Thoracic aorta (tissue), 2 donors: Measurements from ENCODE around the gene HMGB2. TPM values are rescaled to one million over a fixed set of nuclear protein-coding genes. Genes with fewer than 3 reads are reported as not detected.

Experiments
- ATAC-seq: fragments of 150-250 bp; one replicate; pipeline ENCODE4 v1.8.0; 2017; ENCODE audit warnings: low read depth; ENCODE audit not compliant: insufficient number of reproducible peaks, low FRiP score
- DNase-seq: peaks from one replicate; pipeline ENCODE4 v3.0.0-alpha.2; 2020; ENCODE audit warnings: low spot score
- H3K27ac ChIP-seq, 2 donors: fragments of 200-600 bp; sonication (generic); 1 replicate in 1 of 2; 2 replicates in 1 of 2; pipeline ENCODE4 v1.5.1; 2016; ENCODE audit warnings: mild to moderate bottlenecking in 2 of 2, moderate library complexity in 2 of 2
- H3K27me3 ChIP-seq: fragments of 200-600 bp; sonication (generic); replicated peaks from 2 replicates; pipeline ENCODE4 v1.6.0; 2016; ENCODE audit warnings: mild to moderate bottlenecking; ENCODE audit not compliant: insufficient read depth
- H3K36me3 ChIP-seq: fragments of 200-600 bp; sonication (generic); one replicate; pipeline ENCODE4 v1.5.1; 2016
- H3K4me1 ChIP-seq, 2 donors: fragments of 200-600 bp; sonication (generic); 1 replicate in 1 of 2; 2 replicates in 1 of 2; pipeline versions ENCODE4 v1.5.1 to v1.6.0; 2016; ENCODE audit warnings: low read depth in 2 of 2, mild to moderate bottlenecking in 1 of 2; ENCODE audit not compliant: control insufficient read depth in 1 of 2
- H3K4me3 ChIP-seq: fragments of 200-600 bp; sonication (generic); 2 replicates; pipeline ENCODE4 v1.5.1; 2016; ENCODE audit warnings: mild to moderate bottlenecking
- H3K9me3 ChIP-seq: fragments of 200-600 bp; sonication (generic); 2 replicates; pipeline ENCODE4 v1.5.1; 2016
- total RNA-seq, 2 donors: library from RNA; depleted of rRNA; stranded (reverse); fragments of >200 nt; gene quantifications; one replicate each; pipeline versions ENCODE4 v1.1.0 to v1.2.3, GENCODE V29; 2016
- TF ChIP-seq, protein P1 (sequence below): fragments of 200-600 bp; sonication (generic); IDR thresholded peaks from one replicate; pipeline ENCODE4 v1.5.1; 2019; ENCODE audit warnings: antibody characterized with exemption

HMGB2 gene
- total RNA-seq, 2 donors from 2014 or later = 28.8 to 33.4 TPM

- ATAC-seq = no peak
- H3K36me3 ChIP-seq = no peaks in the 10 kb centered on the region
- peaks cover 8 to 24% of the 10 kb centered on the region in 2 donors for H3K4me1 ChIP-seq
- H3K9me3 ChIP-seq = no peaks in the 10 kb centered on the region
- peak overlapping the region; percentile 93 for H3K4me3 ChIP-seq
- DNase-seq = no peak
- TF ChIP-seq, protein P1, sequence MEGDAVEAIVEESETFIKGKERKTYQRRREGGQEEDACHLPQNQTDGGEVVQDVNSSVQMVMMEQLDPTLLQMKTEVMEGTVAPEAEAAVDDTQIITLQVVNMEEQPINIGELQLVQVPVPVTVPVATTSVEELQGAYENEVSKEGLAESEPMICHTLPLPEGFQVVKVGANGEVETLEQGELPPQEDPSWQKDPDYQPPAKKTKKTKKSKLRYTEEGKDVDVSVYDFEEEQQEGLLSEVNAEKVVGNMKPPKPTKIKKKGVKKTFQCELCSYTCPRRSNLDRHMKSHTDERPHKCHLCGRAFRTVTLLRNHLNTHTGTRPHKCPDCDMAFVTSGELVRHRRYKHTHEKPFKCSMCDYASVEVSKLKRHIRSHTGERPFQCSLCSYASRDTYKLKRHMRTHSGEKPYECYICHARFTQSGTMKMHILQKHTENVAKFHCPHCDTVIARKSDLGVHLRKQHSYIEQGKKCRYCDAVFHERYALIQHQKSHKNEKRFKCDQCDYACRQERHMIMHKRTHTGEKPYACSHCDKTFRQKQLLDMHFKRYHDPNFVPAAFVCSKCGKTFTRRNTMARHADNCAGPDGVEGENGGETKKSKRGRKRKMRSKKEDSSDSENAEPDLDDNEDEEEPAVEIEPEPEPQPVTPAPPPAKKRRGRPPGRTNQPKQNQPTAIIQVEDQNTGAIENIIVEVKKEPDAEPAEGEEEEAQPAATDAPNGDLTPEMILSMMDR = no peak
- H3K27ac ChIP-seq = peak overlapping the region in 1 of 2 donors; percentile 11
- no peaks in the 10 kb centered on the region for H3K27me3 ChIP-seq
Measured at GRCh38 chr4:173367285-173367684, 33.1 kb upstream of the HMGB2 start.

DNA sequence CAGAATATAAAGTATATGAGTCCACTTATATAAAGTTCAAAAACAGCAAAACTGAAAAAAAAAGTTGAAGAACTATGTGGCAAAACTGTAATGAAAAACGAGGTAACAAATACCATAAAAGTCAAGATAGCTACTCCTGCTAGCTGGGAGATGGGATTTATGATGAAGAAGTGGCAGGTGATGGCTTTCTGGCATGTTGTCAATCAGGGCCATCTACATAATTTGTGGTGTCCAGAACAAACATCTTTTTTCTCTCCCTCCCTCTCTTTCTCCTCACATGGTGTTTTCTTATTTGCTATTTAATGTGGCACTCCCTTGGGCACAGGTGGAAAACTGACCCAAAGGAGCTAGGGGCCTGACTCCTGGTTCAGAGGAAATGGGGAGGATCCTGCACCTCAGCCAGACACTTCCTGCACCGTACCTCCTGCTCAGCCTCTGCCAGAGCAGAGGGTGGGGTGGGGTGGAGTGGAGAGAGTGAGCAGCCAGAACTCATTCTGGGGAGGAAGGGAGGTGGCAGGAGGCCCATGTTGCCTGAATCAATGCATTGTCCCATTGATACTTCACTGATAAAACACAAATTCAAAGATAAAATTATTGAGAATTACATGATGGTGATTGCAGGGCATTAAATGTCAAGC lies 31.3 kb upstream of the HMGB2 start:
- Histone ChIP-seq H3K9me3 (no peaks in the 10 kb centered on the region), H3K4me3 (no peak overlapping the region), H3K36me3 (no peaks in the 10 kb centered on the region), H3K27ac (no peak overlapping the region), H3K4me1 (peaks cover 8 to 24% of the 10 kb centered on the region in 2 donors), H3K27me3 (no peaks in the 10 kb centered on the region)
- DNase-seq (no peak), ATAC-seq (no peak)
- TF ChIP-seq, protein P1 = no peak

GRCh38 chr4:173362666-173363065 lies 28.5 kb upstream of the HMGB2 start:
- TF ChIP-seq, protein P1 = no peak
- Histone ChIP-seq H3K4me1 (peaks cover 8 to 10% of the 10 kb centered on the region in 2 donors), H3K27me3 (no peaks in the 10 kb centered on the region), H3K36me3 (no peaks in the 10 kb centered on the region), H3K4me3 (no peak overlapping the region), H3K27ac (no peak overlapping the region), H3K9me3 (no peaks in the 10 kb centered on the region)
- DNase-seq (no peak), ATAC-seq (no peak)

DNA sequence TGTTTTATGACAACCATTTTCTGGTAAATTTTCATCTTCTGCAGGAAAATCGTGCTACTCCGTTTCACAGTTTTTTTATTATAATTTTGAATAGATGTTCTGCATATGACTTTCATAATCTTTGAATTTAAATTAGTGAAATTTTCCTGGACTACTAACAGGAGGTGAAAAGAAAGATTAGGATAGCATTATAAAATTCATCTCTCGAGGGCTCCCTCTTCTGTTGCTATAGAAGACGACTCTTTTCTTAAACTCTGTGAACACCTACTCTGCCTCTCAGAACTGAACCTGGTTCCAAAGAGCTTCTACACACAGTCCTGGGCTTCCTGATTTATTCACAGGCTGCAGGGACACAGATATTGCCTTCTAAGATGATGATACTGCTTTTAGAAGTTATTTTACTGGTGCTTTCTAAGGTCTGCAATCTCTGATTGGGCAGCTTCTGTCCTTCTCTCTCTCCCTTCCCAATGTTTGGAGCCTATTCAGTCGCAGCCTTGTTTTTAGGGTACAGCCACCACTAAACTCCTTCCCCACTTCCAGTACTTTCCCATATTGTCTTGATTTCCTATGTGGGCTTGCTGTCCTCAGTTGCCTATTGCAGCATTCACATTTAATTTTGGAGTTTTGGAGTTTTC lies 26.5 kb upstream of the HMGB2 start:
- no peaks in the 10 kb centered on the region for H3K9me3 ChIP-seq
- H3K4me1 ChIP-seq = no peaks in the 10 kb centered on the region
- H3K36me3 ChIP-seq = no peaks in the 10 kb centered on the region
- no peak overlapping the region for H3K27ac ChIP-seq
- H3K4me3 ChIP-seq = no peak overlapping the region
- no peak for DNase-seq
- no peaks in the 10 kb centered on the region for H3K27me3 ChIP-seq
- TF ChIP-seq, protein P1 = peak; percentile 22
- no peak for ATAC-seq

DNA sequence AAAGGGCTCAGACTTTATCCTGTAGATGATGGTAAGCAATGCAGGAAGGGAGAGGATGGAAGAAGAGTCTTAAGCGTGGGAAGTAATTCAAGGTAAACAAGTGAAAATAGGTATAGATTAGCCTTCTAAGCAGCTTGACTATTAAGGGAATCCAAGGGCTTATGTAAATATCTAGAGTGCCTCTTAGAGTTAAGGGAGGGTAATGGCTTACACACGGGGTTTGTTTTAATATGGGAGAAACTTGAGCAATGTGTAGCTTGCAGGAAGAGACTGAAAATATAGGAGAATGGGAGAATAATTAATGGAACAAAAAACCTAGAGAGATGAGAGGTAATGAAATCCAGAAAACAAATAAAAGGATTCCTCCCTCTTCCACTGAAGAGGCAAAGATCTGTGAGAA lies 23.8 kb upstream of the HMGB2 start:
- no peaks in the 10 kb centered on the region for H3K4me1 ChIP-seq
- ATAC-seq (no peak), DNase-seq (no peak)
- no peak overlapping the region for H3K4me3 ChIP-seq
- TF ChIP-seq, protein P1 = no peak
- no peak overlapping the region for H3K27ac ChIP-seq
- H3K36me3 ChIP-seq = no peaks in the 10 kb centered on the region
- no peaks in the 10 kb centered on the region for H3K27me3 ChIP-seq
- no peaks in the 10 kb centered on the region for H3K9me3 ChIP-seq
